Omental fat pad (tissue), 4 donors: ENCODE measurements around the gene HS1BP3. TPM values are rescaled to one million over a fixed set of nuclear protein-coding genes. Genes with fewer than 3 reads are reported as not detected.
A peak's percentile ranks its signal among the peaks of the same experiment; 100 is the strongest.

Source experiments
- ATAC-seq: fragments of 150-250 bp; one replicate; pipeline ENCODE4 v1.9.1; 2016; ENCODE audit warnings: mild to moderate bottlenecking, moderate library complexity; ENCODE audit not compliant: low FRiP score
- DNase-seq: peaks from one replicate; pipeline ENCODE4 v3.0.0-alpha.2; 2019; ENCODE audit warnings: low spot score
- total RNA-seq, 4 donors: library from RNA; depleted of rRNA; stranded (reverse); fragments of >200 nt; gene quantifications; one replicate each; pipeline ENCODE4 v1.1.0, GENCODE V29; 2016
- TF ChIP-seq, protein P1 (sequence below), 3 donors: fragments of 450-650 bp; IDR thresholded peaks; one replicate each; pipeline ENCODE4 v1.5.1; 2016 to 2017; ENCODE audit warnings: antibody characterized with exemption in 3 of 3, mild to moderate bottlenecking in 3 of 3, moderate library complexity in 2 of 3

HS1BP3 gene
- total RNA-seq, 4 donors from 2014 or later, result 17.7 to 30.3 (median 22.8) TPM

DNA sequence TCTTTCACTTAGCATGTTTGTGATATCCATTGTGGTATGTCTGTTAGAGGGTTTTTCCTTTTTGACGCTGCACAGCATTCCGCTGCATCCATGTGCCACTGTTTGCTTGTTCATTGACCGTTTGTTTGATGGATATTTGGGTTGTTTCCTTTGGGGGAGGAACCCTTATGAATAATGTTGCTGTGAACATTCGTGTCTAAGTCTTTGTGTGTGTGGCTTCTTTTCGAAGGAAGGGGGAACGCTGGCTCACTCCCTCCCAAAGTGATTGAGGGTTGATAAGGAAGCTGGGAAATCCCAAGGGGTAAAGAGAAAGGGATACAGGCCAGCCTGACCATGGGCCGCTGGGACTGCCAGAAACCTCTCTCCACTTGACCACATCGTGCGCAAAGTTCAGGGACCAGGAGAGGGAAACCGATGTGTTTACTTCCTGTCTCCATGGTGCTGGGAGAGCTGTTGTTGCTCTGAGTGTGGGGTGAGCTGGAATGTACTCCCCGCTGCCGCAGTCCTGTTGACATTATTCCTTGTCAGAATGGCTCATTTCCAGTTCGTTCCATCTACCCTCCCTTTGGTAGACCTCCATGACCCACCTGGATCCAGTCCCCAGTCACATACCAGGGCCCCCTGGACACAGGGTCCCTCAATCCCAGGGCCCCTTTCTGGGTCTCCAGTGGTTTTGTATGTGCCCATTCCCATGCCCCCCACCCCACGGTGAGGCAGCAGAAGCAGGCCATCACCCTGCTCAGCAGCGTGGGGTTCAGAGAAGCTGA lies 39.6 kb downstream of the HS1BP3 start:
- DNase-seq, result no peak
- ATAC-seq, result peak; percentile 82
- TF ChIP-seq, protein P1, sequence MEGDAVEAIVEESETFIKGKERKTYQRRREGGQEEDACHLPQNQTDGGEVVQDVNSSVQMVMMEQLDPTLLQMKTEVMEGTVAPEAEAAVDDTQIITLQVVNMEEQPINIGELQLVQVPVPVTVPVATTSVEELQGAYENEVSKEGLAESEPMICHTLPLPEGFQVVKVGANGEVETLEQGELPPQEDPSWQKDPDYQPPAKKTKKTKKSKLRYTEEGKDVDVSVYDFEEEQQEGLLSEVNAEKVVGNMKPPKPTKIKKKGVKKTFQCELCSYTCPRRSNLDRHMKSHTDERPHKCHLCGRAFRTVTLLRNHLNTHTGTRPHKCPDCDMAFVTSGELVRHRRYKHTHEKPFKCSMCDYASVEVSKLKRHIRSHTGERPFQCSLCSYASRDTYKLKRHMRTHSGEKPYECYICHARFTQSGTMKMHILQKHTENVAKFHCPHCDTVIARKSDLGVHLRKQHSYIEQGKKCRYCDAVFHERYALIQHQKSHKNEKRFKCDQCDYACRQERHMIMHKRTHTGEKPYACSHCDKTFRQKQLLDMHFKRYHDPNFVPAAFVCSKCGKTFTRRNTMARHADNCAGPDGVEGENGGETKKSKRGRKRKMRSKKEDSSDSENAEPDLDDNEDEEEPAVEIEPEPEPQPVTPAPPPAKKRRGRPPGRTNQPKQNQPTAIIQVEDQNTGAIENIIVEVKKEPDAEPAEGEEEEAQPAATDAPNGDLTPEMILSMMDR (IDR thresholded peaks at IDR 0.05), result no peak

DNA sequence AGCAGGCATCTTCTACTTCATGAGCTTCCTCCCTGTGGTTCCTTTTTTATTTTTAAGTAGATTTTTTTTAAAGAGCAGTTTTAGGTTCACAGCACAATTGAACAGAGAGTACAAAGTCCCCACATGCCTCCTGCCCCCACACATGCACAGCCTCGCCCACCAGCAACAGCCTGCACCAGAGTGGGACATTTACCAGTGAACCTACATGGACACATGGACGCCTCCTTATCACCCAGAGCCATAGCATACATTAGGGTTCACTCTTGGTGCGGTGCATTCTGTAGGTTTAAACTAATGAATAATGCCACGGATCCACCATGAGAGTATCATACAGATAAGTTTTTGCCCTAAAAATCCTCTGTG lies 40.9 kb downstream of the HS1BP3 start:
- TF ChIP-seq, protein P1 (IDR thresholded peaks at IDR 0.05), result no peak
- ATAC-seq, result no peak
- no peak for DNase-seq

DNA sequence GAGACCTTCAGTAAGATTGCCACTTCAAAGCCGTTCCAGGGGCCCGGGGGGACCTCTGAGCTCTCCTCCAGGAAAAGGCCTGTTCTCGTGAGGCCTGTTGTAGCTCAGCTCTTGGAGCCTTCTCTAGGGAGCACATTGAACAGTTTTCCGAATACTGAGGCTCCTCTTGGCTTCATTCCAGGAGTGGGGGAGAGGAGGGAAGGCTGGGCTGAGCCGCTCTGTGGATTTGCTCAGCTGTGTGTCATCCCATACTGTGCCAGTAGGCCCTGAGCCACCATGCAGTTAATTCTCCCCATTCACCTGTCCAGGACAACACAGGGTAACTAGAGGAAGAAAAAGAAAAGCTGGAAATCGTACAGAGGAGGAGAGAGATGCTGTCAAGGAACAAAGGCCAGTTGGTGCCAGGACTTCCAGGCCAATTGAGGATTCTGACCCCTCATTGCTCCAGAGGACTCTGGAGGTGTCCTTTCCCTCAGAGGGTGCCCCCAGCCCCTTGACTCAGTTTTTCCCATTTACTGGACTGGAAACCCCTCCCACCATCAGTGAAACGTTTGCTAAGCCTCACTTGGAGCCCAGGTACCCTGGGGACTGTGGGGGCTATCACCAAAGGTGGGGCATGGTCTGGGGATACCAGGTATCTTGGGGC lies 41.4 kb downstream of the HS1BP3 start:
- TF ChIP-seq, protein P1 (IDR thresholded peaks at IDR 0.05), result no peak
- peak; percentile 77 for ATAC-seq
- no peak for DNase-seq

DNA sequence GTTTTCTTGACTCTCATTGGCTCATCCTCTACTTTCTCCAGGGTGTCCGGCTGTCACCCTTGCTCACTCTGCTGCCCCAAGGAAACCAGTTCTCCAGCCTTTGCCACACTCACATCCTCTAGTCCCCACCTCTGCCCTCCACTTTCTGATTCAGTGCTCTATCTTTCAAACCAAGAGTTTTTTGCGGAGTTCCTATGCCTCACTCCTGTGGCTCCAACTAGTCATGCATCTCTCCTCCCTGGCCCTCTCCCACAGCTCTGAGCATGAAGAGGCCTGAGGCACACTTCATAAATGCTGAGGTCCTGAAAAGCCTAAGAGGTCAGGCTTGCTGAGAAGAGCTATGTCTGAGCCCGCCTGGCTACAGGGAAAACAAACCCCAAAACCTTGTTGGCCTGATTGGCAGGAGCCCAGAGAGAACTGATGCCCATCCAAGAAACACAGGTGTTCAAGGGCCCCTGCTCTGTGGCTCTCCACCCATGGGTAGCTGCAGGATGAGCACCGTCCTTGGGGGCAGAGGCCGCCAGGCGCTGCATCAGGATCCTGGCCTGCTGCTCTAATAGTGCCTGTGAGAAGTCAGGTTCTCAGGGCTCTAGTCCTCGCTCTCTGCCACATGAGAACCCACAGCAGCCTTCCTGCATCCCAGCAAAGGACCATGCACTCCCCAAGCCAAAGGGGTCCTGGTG lies 42.1 kb downstream of the HS1BP3 start:
- TF ChIP-seq, protein P1 (IDR thresholded peaks at IDR 0.05), result no peak
- ATAC-seq (no peak), DNase-seq (no peak)

DNA sequence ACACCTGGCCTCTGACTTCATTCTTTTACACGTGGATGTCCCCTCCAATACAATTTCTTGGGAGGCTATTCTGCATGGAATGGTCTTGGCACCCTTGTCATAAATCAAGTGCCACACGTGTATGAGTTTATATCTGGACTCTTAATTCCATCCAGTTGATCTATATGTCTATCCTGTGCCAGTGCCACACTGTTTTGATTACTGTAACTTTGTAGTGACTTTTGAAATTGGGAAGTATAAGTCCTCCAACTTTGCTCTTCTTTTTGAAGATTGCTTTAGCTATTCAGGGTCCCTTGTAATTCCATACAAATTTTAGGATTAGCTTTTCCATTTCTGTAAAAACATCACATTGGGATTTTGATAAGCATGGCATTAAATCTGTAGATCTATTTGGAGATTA lies 43.5 kb downstream of the HS1BP3 start:
- ATAC-seq (no peak), DNase-seq (no peak)
- TF ChIP-seq, protein P1 (IDR thresholded peaks at IDR 0.05), result no peak

DNA sequence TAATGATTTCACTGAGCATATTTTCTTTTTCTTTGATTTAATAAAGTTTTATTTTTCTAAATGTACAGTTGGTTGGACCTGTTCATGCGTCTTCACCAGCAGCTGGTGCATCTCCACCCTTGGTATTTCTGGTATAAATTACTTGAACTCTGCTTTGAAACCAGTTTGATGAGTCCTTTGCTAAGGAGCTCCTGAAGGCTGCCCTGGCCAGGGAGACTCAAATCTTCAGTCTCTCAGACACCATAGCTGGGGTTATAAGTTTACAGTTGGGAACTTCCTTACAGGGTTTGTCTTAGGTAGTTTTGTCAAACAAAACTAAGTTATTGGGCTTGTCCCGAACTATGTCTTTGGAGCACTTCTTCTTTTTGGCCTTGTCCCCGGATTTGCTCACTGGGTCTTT lies 44.7 kb downstream of the HS1BP3 start:
- no peak for DNase-seq
- TF ChIP-seq, protein P1 (IDR thresholded peaks at IDR 0.05), result no peak
- ATAC-seq, result no peak
